H1 (cell line): ENCODE data around the gene MRPS18C. TPM values are rescaled to one million over a fixed set of nuclear protein-coding genes. Genes with fewer than 3 reads are reported as not detected.

Source experiments
- CTCF ChIA-PET: fragments of 300-600 bp; sonication (Branson Sonifier 250); formaldehyde crosslinking; loops from one replicate; lab custom pipeline; 2021; ENCODE audit not compliant: partially characterized antibody; lab: Charles Lee
- POLR2A ChIA-PET: fragments of 300-600 bp; sonication (Branson Sonifier 250); formaldehyde crosslinking; loops from one replicate; lab custom pipeline; 2021; ENCODE audit warnings: inconsistent platforms; ENCODE audit not compliant: partially characterized antibody; lab: Charles Lee
- DNase-seq, 2 experiments: peaks; one replicate each; pipeline versions ENCODE4 v3.0.0 to v3.0.0-alpha.2; 2010 to 2022; ENCODE audit warnings: low spot score in 2 of 2, low read depth in 1 of 2, mixed read lengths in 1 of 2
- FAIRE-seq: peaks from 2 replicates; lab custom pipeline; 2011; peaks lifted over from hg19 to GRCh38; lab: Jason Lieb, UNC
- H2AFZ ChIP-seq: 2 replicates; pipeline ENCODE4 v1.8.1; 2012; ENCODE audit warnings: low read length, inconsistent platforms
- H2AK5ac ChIP-seq: 2 replicates; pipeline ENCODE4 v1.6.1; 2013; ENCODE audit warnings: low read depth, low read length
- H2BK120ac ChIP-seq: replicated peaks from 2 replicates; pipeline ENCODE3; 2013; ENCODE audit warnings: low read depth, low read length, inconsistent platforms
- H2BK12ac ChIP-seq: 2 replicates; pipeline ENCODE4 v1.6.1; 2013; ENCODE audit warnings: low read depth, low read length
- H2BK15ac ChIP-seq: 2 replicates; pipeline ENCODE4 v1.6.1; 2013; ENCODE audit warnings: low read length
- H2BK20ac ChIP-seq: 2 replicates; pipeline ENCODE4 v1.6.1; 2013; ENCODE audit warnings: low read length
- H2BK5ac ChIP-seq: 2 replicates; pipeline ENCODE4 v1.6.1; 2013; ENCODE audit warnings: low read depth, low read length
- H3K14ac ChIP-seq: 2 replicates; pipeline ENCODE4 v1.6.1; 2013; ENCODE audit warnings: inconsistent platforms; ENCODE audit not compliant: insufficient read length
- H3K18ac ChIP-seq: 2 replicates; pipeline ENCODE4 v1.6.1; 2013; ENCODE audit warnings: low read length; ENCODE audit errors: extremely low read depth
- H3K23ac ChIP-seq: 2 replicates; pipeline ENCODE4 v1.6.1; 2013; ENCODE audit warnings: inconsistent platforms; ENCODE audit not compliant: insufficient read length
- H3K23me2 ChIP-seq: 2 replicates; pipeline ENCODE4 v1.6.1; 2013; ENCODE audit warnings: low read depth, low read length
- H3K27ac ChIP-seq: 2 replicates; pipeline ENCODE4 v1.6.1; 2011; ENCODE audit warnings: low read depth, low read length, inconsistent platforms
- H3K27me3 ChIP-seq, 4 experiments: replicated peaks in 1 of 4; 1 replicate in 1 of 4; 2 replicates in 3 of 4; pipeline versions ENCODE4 v1.6.1 to v1.8.1; 2011 to 2013; ENCODE audit warnings: low read length in 3 of 4, mild to moderate bottlenecking in 3 of 4, inconsistent platforms in 2 of 4, mixed read lengths in 2 of 4, moderate library complexity in 1 of 4; ENCODE audit not compliant: control insufficient read depth in 3 of 4, insufficient read depth in 3 of 4; ENCODE audit errors: extremely low read depth in 1 of 4
- H3K36me3 ChIP-seq, 4 experiments: 2 replicates each; pipeline versions ENCODE4 v1.6.1 to v1.8.1; 2011 to 2013; ENCODE audit warnings: mild to moderate bottlenecking in 4 of 4, low read length in 3 of 4, moderate library complexity in 2 of 4, control low read depth in 1 of 4, inconsistent platforms in 1 of 4; ENCODE audit not compliant: insufficient read depth in 4 of 4, control insufficient read depth in 2 of 4
- H3K4ac ChIP-seq: replicated peaks from 2 replicates; pipeline ENCODE3; 2013; ENCODE audit warnings: low read length, low read depth, mixed read lengths, inconsistent platforms; ENCODE audit not compliant: insufficient read length
- H3K4me1 ChIP-seq, 4 experiments: replicated peaks in 1 of 4; 1 replicate in 1 of 4; 2 replicates in 3 of 4; pipeline versions ENCODE4 v1.6.1 to v1.8.1; 2011 to 2013; ENCODE audit warnings: low read length in 3 of 4, inconsistent platforms in 2 of 4, mixed read lengths in 1 of 4; ENCODE audit not compliant: insufficient read depth in 4 of 4, control insufficient read depth in 3 of 4
- H3K4me2 ChIP-seq, 2 experiments: 2 replicates each; pipeline versions ENCODE4 v1.6.1 to v1.8.1; 2011 to 2013; ENCODE audit warnings: low read depth in 2 of 2, low read length in 2 of 2, control low read depth in 1 of 2, inconsistent platforms in 1 of 2, mild to moderate bottlenecking in 1 of 2; ENCODE audit not compliant: insufficient read depth in 1 of 2
- H3K4me3 ChIP-seq, 4 experiments: fragments of 200-600, 300-600 bp in 1 of 4; sonication (generic), shearing (Covaris generic), sonication (Bioruptor Twin) in 1 of 4; 2 replicates each; pipeline versions ENCODE4 v1.5.1 to v1.8.1; 2011 to 2016; ENCODE audit warnings: low read length in 4 of 4, low read depth in 3 of 4, control low read depth in 2 of 4, inconsistent platforms in 2 of 4, mild to moderate bottlenecking in 2 of 4, mixed read lengths in 1 of 4, moderate library complexity in 1 of 4; ENCODE audit not compliant: insufficient read depth in 2 of 4; ENCODE audit errors: extremely low read depth in 1 of 4
- H3K56ac ChIP-seq: replicated peaks from 2 replicates; pipeline ENCODE3; 2013; ENCODE audit warnings: low read depth, mild to moderate bottlenecking, mixed read lengths, low read length, inconsistent platforms; ENCODE audit not compliant: insufficient read length
- H3K79me1 ChIP-seq: 2 replicates; pipeline ENCODE4 v1.6.1; 2013; ENCODE audit warnings: low read depth, low read length, control low read depth
- H3K79me2 ChIP-seq, 2 experiments: 2 replicates each; pipeline versions ENCODE4 v1.6.1 to v1.8.1; 2012 to 2013; ENCODE audit warnings: low read length in 2 of 2, mild to moderate bottlenecking in 2 of 2, inconsistent platforms in 1 of 2; ENCODE audit not compliant: insufficient read depth in 2 of 2, control insufficient read depth in 1 of 2
- H3K9ac ChIP-seq, 4 experiments: replicated peaks in 1 of 4; 1 replicate in 1 of 4; 2 replicates in 3 of 4; pipeline versions ENCODE4 v1.6.1 to v1.8.1; 2011 to 2013; ENCODE audit warnings: low read depth in 3 of 4, low read length in 3 of 4, control low read depth in 2 of 4, mild to moderate bottlenecking in 2 of 4, moderate library complexity in 2 of 4, inconsistent platforms in 1 of 4; ENCODE audit errors: extremely low read depth in 1 of 4
- H3K9me3 ChIP-seq, 2 experiments: 2 replicates each; pipeline versions ENCODE4 v1.6.1 to v1.8.1; 2012 to 2013; ENCODE audit warnings: mild to moderate bottlenecking in 2 of 2, moderate library complexity in 2 of 2, control low read depth in 1 of 2, inconsistent platforms in 1 of 2, low read depth in 1 of 2, low read length in 1 of 2, mixed read lengths in 1 of 2; ENCODE audit not compliant: insufficient read depth in 2 of 2
- H4K20me1 ChIP-seq, 2 experiments: replicated peaks in 1 of 2; 2 replicates each; pipeline versions ENCODE3 to v1.8.1; 2011 to 2013; ENCODE audit warnings: inconsistent platforms in 2 of 2, low read length in 2 of 2, mild to moderate bottlenecking in 1 of 2; ENCODE audit not compliant: insufficient read depth in 2 of 2, control insufficient read depth in 1 of 2
- H4K5ac ChIP-seq: 2 replicates; pipeline ENCODE4 v1.6.1; 2013; ENCODE audit warnings: low read length, low read depth, mixed read lengths, inconsistent platforms; ENCODE audit not compliant: insufficient read length
- H4K8ac ChIP-seq: 2 replicates; pipeline ENCODE4 v1.8.0; 2013; ENCODE audit warnings: mild to moderate bottlenecking, moderate library complexity, low read length, inconsistent platforms; ENCODE audit not compliant: insufficient read depth; ENCODE audit errors: extremely low read depth
- H4K91ac ChIP-seq: replicated peaks from 2 replicates; pipeline ENCODE3; 2013; ENCODE audit warnings: low read length, mixed read lengths, inconsistent platforms; ENCODE audit not compliant: insufficient read length
- ATF2 ChIP-seq: IDR thresholded peaks from 2 replicates; pipeline ENCODE4 v1.6.1; 2012; ENCODE audit warnings: low read length, inconsistent platforms
- SP1 ChIP-seq: IDR thresholded peaks from 2 replicates; pipeline ENCODE4 v1.6.1; 2011; ENCODE audit warnings: low read depth, low read length
- WGBS, 2 experiments: shearing (Covaris generic) in 1 of 2; methylation state at CpG; one replicate each; pipeline versions ENCODE4 v1.1.6 to v1.1.7; 2013 to 2015; ENCODE audit warnings: low lambda C conversion rate in 2 of 2, mixed read lengths in 2 of 2, inconsistent platforms in 1 of 2, low coverage in 1 of 2, missing lambda C conversion rate in 1 of 2; ENCODE audit not compliant: insufficient replicate concordance in 2 of 2, insufficient coverage in 1 of 2, insufficient read length in 1 of 2; ENCODE audit errors: extremely low coverage in 1 of 2, missing lambda C conversion rate in 1 of 2; 5-methylcytosine and 5-hydroxymethylcytosine counted together
- polyA plus RNA-seq, 7 experiments: library from polyadenylated mRNA; depleted of rRNA in 3 of 7; stranded (reverse) in 5 of 7; unstranded in 2 of 7; fragments of >200 nt in 5 of 7; fragments of 200-250 nt in 2 of 7; gene quantifications; 1 replicate in 5 of 7; 2 replicates in 1 of 7; 4 replicates in 1 of 7; pipeline versions ENCODE4 v1.2.1 to v1.2.3, GENCODE V29; 2011 to 2013; ENCODE audit warnings: missing spikeins in 2 of 7, mixed read lengths in 2 of 7
- total RNA-seq: library from RNA; stranded (reverse); fragmentation: NEBNext Ultra II Directional; extraction: Animal tissue kit (Norgen Biotek cat#: 25700); gene quantifications from 2 replicates; pipeline ENCODE4 v1.2.1, GENCODE V29; 2021

Gene MRPS18C
- total and polyA plus RNA-seq, 2 of the 8 experiments (the other 6 are each of a cell fraction or from before 2014, with no cell fraction given): 22.6 to 50.3 TPM

GRCh38 chr4:83431200-83431599 is 24.7 kb upstream of the MRPS18C start:
- no peaks in the 10 kb centered on the region for H3K9me3 ChIP-seq
- no peak overlapping the region for H3K4ac ChIP-seq
- H2BK20ac ChIP-seq: no peak overlapping the region
- ChIA-PET CTCF (interaction anchor here (0.6 to 0.7 kb wide), 2 partner anchors 64 to 1622 kb away, joined by 3 read pairs; no protein-coding TSS in a partner anchor), POLR2A (no interaction called here)
- no peak overlapping the region for H3K14ac ChIP-seq
- TF ChIP-seq ATF2 (no peak), SP1 (no peak)
- no peak overlapping the region for H3K56ac ChIP-seq
- H3K27ac ChIP-seq: no peak overlapping the region
- H4K5ac ChIP-seq: no peak overlapping the region
- H3K4me1 ChIP-seq: no peaks in the 10 kb centered on the region
- no peak overlapping the region for H4K91ac ChIP-seq
- no peaks in the 10 kb centered on the region for H3K79me2 ChIP-seq
- no peak for DNase-seq
- H3K4me3 ChIP-seq: no peak overlapping the region
- H3K23me2 ChIP-seq: no peaks in the 10 kb centered on the region
- H2AK5ac ChIP-seq: no peak overlapping the region
- H3K18ac ChIP-seq: no peak overlapping the region
- no peaks in the 10 kb centered on the region for H4K20me1 ChIP-seq
- H3K36me3 ChIP-seq: no peaks in the 10 kb centered on the region
- no peak overlapping the region for H3K23ac ChIP-seq
- peaks cover 0 to 1% (median 0%) of the 10 kb centered on the region in 4 experiments; a peak in 1 of 7 replicates for H3K27me3 ChIP-seq
- H3K79me1 ChIP-seq: no peaks in the 10 kb centered on the region
- no peak overlapping the region for H4K8ac ChIP-seq
- 100% methylated on average over 1 of the region's 1 CpG; no CpG with 5 or more reads in 1 of the 2 experiments for WGBS, 2 experiments
- no peak overlapping the region for H3K9ac ChIP-seq
- H2BK120ac ChIP-seq: no peak overlapping the region
- no peak for FAIRE-seq
- H3K4me2 ChIP-seq: no peak overlapping the region
- no peak overlapping the region for H2BK15ac ChIP-seq
- H2BK5ac ChIP-seq: no peak overlapping the region
- H2BK12ac ChIP-seq: no peak overlapping the region
- no peak overlapping the region for H2AFZ ChIP-seq
